ENCODE data around the gene GNAZ.

Gene GNAZ

DNA sequence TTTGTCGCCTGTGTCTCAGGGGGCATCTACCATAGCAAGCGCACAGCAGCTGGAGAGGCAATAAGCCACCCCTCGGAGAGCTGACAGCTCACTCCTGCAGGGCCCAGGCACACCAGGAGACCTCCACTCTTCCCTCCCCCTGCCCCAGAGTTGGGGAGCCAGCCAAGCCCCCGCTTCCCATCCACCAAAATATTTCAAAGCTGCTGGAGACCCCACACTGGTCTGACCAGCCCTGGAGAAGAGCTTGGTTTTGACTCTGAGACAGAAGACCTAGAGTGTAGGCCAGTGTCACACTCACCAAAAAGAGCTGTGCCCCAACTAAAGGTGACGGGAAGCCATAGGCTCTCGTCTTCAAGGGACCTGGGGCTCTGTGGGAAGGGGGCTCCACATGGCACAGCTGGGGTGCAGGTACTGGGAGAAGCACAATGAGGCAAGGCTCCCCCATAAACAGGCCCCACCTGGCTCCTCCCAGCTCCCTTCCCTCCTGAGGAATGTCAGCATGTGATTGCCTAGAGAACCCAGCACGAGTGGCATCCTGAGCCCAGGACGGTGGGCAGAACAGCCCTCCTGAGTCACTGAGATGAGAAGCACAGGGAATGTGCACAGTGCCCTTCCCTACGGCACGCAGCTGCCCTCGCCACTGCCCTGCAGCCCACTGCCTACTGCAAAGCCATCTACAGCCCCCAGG is 5.8 kb upstream of the GNAZ start:
- DNase-seq (ENCODE audit: low read depth): no peak

DNA sequence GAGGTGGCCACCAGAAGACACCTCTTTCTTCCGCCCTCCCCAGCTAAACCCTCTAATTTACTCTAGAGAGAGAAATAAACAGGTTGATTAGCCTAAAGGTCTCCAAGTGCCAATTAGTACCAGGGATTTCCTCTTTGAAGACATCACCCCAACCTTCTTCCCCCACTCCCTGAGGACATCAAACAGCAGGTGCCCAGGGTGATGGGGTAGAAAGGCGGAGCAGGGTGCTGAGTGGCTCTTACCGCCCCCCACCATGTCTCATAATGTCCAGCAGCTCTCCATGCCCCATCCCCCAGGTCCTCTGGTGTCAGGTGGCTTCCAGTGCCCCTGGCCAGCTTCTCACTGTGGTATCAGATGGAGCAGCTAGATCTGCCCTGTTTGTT is 5.3 kb upstream of the GNAZ start:
- no peak for DNase-seq (ENCODE audit: low read depth)

DNA sequence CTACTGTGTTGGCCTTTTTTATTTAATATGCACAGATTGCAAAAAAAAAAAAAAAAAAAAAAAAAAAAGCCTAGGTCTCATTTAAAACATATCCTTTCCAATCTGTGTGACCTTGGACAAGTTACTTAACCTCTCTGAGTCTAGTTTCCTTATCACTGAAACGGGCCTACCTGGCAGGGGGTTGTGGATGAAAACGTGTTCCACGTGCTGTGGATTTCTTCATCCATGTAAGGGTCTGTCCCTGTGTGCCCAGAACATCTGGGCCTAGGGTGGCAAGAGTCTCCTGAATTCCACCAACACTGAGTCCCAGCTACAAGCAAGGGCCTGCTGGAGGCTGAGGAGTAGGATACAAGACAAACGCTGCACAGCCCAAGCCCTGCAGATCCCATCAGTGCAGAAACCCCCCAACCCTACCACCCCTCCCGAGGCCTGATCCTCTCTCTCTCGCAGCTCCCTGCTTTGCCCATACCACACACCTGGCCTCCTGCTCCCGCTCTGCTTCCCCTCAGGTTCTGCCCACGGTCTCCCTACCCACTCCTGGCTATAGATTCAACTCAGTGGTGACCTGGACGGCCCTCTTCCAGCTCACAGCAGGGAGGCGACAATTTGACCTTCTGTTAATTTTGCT is 4.7 kb upstream of the GNAZ start:
- no peak for DNase-seq (ENCODE audit: low read depth)

DNA sequence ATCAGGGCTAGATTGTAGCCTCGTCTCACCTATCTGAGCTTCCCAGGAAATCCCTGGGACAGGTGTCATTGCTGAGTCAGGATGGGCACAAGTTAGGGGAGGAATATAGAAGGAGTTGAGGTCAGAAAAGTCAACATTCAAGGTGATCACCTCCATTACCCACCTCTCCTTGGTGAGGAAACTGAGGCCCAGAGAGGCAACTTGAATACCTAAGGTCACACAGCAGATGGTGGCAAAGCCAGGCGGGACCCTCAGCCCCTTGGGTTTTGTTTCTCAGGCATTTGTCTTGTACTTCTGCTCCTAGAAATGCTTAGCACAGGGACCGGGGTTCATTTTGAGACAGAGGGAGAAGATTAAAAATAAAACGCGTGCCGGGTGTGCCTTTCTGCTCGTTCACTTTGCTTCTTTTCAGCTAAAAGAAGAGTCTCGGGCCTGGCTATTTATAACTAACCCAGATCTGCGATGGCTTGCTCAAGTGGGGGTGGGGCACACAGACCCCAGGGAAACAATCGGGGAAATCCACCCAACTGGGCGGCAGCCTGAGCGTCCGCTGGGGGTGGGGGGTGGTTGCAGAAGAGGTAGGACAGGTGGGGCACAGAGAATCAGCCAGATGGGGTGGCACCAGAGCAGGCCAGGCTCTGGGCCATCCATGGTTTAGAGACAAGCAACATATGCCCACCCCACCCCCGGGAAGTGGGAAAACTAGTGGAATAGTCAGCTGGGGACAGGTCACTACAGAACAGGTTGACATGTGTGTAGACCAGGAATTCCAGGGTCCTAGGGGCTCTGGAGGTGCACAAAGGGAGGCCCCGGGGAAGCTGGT is 3.9 kb upstream of the GNAZ start:
- DNase-seq (ENCODE audit: low read depth): no peak

DNA sequence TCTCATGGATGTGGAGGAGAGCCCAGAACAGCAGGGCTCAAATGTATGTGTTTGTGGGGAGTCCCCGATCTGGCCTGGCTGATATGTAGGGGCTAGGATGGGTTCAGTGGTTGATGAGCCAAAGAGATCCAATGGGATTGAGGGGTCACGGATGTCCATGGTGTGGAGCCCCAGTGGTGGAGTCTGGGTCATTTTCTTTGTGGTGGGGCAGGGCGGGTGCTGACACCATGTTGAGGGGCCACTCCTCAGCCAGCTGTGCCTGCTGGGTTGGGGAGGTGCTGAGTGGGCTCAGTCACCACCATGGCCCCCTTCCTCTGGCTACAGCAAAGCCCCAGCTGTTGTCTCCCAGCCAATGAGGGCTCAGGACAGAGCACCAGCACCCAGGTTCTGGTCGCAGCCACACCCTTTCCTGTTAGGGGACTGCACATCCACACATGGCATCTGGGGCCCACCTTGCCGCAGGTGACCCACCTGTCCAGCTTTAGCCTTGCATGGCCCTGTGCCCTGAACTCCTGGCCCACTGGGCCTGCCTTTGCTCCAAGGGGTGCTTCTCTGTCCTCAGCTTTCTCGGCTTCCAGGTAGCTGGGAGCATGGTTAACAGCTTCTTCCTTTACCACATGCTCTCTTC is 3.2 kb upstream of the GNAZ start:
- DNase-seq (ENCODE audit: low read depth): no peak

DNA sequence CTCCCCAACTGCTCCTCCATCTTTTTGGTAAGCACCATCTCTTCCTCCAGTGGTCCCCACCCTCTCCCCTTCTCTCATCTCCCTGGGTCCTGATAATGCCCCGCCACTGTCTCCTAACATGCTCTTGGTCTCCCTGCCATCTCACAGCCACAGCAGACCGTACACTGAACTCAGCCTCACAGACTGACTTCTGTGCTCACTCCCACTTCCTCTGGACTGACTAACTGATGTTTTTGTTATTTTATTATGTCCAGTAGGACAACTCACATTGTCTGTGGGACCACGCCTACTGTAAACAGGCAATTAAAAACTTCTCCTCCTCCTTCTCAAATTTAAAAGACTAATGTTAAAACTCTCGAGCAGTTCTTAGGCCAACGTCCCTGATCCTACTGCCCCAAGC is 2.6 kb upstream of the GNAZ start:
- no peak for DNase-seq (ENCODE audit: low read depth)

DNA sequence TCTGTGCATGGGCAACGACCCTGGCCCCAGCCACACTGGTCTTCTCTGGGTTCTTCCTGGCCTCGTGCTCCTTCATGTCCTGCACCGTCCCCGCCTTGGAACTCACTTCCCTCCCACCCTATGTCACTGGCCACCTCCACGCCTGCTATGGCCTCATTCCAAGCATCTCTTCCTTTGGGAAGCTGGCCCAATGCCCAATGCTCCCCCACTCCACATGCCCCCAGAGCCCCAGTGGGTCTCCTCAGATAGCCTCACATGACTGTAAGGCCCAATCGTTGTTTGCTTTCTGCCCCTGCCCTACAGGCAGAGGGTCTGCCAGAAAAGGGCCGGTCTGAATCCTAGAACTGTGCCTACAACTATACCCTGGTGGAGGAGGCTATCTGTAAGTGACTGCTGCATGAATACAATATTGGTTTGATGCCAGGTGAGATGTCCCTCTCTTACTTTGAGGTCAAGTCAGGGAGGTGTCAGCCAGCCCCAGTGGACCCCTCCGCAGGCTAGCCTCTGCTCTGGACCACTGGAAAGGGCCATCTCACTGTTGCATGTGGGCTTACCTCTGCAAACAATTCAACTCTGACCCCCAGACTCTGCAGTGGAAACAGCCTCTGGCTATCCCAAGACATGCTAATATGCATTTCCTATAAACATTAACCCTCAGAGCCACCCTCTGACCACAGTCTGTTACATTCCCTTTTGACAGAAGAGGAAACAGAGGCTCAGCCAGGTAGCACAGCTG is 2.1 kb upstream of the GNAZ start:
- DNase-seq (ENCODE audit: low read depth): no peak

DNA sequence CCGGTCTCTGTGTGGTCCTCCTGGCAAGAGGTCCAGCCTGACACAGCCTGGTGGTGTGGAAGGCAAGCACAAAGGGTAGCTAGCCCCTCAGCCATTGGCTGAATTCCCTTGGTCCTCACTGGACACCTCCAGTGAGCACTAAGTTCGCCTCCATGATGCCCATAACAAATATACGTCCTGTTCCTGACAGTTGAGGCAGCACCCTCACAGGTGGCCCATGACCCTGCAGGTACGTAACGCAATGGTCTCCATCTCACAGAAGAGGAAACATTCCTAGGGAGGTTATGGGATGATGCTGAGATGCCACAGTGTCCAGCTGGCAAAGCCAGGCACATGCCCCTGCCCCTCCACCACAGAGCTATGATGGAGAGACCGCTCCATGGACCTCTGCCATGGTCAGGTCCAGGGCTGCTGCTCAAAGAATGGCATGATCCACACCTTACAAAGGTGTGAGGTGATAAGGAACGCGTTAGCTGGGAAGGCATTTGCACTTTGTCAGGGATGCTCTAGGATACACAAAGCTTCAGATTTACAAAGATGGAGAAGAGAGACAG is 1.4 kb upstream of the GNAZ start:
- no peak for DNase-seq (ENCODE audit: low read depth)

DNA sequence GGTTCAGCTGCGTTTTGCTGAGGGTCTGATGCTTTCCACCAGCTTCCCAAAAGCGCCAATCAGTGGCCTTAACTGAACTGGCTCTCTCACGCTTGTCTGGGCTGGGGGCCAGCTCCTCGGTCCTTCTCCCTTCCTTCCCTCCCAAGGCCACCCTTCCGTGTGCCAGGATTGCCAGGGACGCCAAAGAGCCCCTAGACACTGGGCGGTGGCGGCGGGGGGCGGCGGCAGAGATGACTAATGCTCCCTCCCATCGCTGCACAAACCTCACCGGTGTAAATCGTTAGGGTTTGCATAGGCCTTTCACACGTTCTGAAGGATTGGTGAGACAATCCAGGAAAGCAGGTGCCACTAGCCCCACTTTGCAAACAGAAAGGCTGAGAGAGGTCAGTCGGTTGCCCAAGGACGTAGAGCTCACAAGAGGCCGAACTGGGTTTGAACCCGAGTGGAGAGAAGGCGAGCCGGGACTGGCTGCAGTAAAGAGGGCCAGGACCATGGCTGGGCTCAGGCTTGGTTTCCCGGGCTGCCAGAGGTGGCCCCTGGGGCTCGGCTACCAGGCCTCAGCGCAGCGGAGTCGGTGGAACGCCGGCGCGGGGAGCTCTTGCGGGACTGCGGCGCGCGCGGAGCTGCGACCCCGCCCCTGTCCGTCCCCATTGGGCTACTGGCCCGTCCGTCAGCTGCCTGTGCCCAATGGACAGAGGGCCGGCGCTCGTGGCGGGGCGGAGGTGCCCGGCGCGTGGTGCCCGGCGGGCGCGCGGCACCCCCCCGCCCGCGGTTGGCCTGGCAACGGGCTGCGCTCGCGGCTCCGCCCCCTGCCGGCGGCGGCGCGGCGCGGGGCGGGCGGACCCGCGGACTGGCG is 589 bp upstream of the GNAZ start:
- DNase-seq (ENCODE audit: low read depth): peak; percentile 69

DNA sequence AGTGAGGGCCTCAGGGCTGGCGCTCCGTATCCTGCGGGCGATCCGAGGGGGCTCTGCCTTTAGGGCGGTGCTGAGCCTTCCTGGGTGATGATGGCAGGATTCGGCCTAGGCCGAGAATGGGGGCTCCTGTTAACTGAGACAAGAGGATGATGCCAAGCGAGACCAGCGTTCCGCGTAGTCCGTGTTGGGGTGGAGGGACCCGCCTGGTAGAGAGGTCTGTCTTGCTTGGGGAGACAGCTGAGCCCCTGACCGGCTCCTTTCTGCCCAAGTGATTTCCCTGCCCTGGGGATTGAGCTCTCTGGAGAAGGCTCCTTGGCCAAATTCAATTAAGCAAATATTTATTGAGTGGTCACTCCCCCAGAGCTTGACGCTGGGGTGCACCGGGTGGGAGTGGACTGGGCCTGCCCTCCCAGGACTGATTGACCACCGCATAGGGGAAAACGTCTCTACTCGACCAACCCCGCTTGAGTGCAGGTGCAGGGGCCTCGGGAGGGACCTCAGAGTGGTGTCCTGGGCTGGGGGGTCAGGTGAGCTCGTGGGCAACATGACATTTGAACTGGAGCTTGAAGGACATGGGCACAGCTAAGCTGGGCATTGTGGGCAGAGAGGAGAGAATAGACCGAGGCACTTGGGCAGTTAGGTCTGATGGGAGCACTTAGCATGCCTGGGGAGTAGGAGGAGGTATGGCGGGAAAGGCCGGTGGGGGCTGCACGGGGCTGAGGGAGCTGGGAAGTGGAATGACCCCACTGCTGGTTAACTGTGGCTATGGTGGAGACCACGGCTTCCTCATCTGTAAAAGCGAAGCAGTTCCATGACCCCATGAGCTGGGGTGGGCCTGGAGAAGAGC is 1.1 kb downstream of the GNAZ start:
- no peak for DNase-seq (ENCODE audit: low read depth)

DNA sequence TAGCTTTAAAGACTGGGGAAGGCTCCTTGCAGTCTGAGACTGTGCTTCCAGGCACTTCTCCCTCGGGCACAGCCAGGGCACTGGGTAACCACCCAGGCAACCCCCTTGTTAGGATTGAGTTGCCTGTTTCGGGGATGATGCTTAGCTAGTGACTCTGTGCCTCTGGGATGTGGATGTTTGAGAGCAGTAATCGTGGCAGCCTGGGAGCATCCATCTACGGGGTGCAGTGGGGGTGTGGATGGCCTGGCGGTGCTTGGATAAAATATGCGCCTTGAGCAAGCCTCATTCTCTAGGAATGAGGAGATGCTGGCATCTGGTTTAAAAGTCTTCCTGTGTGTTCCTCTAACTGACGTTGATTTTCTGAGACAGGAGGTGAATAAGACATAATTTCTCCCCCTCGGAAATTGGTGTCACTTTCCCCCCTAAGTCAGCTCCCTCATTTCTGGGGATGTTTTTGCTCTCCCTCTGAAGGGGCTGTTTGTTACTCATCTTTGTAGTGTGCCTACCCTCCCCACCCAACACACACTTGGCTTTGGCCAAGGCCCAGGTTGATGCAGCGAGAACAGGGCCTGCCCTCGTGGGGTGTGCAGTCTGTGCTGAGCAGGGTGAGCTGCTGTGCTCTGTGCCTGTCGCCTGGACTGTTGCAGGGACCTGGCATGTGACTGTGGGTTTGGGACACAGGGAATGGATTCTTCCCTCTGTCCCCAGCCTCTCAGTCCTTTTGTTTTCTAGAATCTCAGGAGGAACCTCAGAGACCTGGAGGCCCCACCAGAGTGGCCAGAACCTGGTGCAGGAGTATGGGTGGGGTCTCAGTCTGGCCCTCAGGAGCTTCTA is 2.0 kb downstream of the GNAZ start:
- no peak for DNase-seq (ENCODE audit: low read depth)

DNA sequence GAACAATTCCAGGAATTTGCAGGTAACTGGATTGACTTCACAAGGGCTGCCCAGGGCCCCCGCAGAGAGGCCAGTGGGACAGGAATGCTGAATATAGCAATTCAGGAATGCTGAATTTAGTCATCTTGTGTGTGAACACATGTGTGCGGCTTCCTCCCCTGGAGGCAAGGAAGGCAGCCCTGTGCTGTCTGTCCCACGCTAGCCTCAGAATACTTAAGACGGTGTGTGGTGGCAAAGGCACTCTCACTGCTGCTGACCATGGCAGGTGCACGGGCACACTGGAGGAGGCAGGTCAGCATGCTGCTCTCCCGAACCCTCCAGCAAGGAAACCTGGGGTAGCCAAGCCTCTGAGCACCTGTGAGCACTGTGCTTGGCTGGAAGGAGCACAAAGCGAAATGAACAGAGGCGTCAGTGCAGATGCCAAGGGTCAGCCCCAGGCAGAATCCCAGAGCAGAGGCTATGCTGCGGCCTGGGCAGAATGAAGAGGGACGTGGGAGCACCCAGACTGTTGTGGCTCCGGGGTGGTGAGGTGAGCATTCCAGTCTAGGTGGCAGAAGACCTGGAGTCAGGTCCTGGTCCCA is 2.7 kb downstream of the GNAZ start:
- DNase-seq (ENCODE audit: low read depth): no peak

DNA sequence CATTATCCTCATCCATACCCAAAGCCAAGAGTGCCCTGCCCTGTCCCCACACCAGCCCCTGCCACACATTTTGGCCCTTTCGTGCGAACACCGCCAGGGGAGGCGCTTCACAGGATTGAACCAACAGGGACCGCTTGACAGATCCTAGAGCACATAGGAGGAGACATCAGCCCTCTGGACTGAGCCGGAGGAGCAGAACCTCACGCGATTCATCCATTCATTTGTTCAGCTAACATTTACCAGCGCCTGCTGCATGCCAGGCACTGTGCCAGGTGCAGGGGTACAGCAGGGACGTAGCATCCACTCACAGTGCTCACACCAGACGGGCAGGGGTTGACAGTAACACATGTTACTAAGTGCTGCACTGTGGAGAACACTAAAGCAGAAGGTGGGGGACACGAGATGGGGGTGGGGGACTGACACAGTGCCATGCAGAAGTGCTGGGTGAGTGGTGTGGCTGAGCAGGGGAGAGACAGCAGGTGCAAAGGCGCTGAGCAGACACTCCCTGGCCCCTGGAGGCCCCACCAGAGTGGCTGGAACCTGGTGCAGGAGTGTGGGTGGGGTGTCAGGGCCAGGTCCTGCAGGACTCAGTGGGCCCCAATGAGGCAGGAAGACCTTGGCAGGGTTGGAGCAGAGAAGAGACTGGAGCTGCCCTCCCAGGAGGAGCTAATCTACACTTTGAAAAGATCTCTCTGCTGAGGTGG is 3.4 kb downstream of the GNAZ start:
- DNase-seq (ENCODE audit: low read depth): no peak

DNA sequence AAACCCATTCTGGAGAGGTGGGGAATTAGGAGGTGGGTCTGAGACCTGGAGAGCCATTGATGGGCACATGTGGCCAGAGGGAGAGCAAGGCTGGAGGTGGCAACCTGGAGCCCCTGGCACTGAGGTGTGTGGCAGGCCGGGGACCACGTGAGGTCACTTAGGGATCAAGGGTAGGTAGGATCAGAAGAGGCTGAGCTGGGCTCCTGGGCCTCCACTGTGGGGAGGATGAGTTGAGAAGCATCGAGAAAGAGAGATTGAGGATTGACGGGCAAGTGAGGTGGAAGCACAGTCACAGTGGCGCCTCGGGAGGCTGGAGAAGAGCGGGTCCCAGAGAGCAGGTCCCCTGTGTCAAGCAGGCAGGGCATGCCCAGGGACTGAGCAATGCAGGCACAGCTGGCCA is 4.1 kb downstream of the GNAZ start:
- no peak for DNase-seq (ENCODE audit: low read depth)

DNA sequence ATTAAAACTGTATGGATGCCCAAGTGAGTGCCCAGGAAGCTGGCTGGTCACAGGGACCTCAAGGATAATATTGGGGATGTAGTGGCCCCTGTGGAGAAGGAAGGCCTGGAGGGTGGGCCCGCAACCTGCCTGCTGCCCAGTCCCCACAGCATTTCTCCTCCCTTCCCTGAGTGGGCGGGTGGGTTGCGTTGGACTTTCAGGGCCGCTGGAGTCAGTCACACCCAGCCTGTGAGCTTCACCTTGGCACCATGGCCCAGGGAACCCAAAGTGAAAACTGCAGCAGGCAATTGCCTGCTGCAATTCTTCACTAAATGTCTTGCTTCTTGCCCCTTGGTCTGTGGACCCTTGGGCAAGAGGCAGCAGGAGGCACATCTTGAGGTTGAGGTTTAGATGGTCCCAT is 4.7 kb downstream of the GNAZ start:
- no peak for DNase-seq (ENCODE audit: low read depth)

DNA sequence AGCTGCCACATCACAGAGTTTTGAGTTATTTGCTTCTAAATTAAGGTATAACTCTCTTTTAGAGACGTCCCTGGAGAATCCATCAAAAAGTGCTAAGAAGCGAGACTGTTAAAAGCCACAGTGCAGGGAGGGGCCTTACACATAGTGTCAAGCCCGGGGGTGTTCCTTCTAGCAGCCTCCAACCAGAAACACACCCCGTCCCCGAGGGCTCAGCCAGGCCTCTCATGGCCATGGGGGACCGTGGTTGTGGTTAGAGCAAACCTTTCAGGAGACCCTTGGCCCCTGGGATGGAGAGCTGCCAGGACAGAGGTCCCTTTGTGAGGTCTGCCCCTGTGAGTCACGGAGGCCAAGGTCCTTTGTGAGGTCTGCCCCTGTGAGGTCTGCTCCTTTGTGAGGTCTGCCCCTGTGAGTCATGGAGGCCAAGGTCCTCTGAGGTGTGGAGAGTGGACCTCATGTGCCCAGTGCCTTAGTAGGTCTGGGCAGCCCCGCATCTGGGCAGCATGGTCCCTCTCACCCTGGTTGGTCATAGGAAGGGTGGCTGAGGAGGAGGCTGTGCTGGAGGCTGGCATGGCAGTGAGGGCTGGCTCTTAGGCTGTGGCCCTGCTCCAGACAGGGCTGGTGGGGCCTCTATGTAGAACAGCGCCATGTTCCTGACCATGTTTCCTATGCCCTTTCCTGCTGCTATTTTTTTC is 5.4 kb downstream of the GNAZ start:
- DNase-seq (ENCODE audit: low read depth): no peak

DNA sequence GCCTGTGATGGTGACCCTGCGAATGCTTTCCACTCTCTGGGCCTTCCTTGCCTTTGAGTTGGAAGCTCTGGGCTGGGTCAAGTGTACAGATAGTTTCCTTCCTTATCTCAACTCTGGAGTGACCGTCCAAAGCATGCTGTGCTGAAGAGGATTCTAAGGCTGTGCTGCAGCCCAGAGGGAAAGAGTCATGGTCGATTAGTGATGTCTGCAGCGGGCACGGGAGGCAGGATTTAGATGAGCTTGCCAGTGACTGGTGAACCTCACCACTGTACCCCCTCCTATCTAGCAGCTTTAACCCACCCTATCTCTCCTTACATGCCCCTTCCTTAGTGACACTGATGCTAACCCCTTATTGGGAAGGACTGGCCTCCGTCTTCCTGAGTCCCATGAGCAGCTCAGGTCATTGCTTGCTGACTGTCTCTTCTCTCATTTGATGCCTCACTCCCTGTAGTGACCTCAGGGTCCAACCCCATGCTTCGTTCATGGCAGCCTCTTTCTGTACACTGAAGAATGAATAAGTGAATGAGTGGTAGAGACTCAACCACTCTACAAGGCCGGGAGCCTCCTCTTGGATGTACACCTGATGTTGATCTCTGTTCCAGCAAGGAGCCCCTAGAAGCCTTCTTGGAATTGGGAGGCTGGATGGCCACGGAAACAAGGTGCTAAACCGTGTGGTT is 6.7 kb downstream of the GNAZ start:
- no peak for DNase-seq (ENCODE audit: low read depth)
